NCI-H2227 (cell line): ENCODE measurements around the gene SIRPA.

Experiments used
- DNase-seq: peaks from one replicate; lab custom pipeline; 2025; ENCODE audit not compliant: unreplicated experiment; lab: John Stamatoyannopoulos, UW

SIRPA gene

GRCh38 chr20:1885940-1886693 is 9.1 kb upstream of the SIRPA start:
- no peak for DNase-seq

GRCh38 chr20:1887321-1887720 is 7.9 kb upstream of the SIRPA start:
- no peak for DNase-seq

- no peak for DNase-seq
Measured at GRCh38 chr20:1887756-1888155, 7.5 kb upstream of the SIRPA start.

- no peak for DNase-seq
Measured at GRCh38 chr20:1888796-1889463, 6.3 kb upstream of the SIRPA start.

- DNase-seq = no peak
Measured at GRCh38 chr20:1890469-1891262, 4.5 kb upstream of the SIRPA start.

- DNase-seq = no peak
Measured at GRCh38 chr20:1891263-1892118, 3.7 kb upstream of the SIRPA start.

- DNase-seq = no peak
Measured at GRCh38 chr20:1892119-1892385, 3.2 kb upstream of the SIRPA start.

- DNase-seq = no peak
Measured at GRCh38 chr20:1893721-1894470, 1.3 kb upstream of the SIRPA start.

GRCh38 chr20:1894471-1894950 is 696 bp upstream of the SIRPA start:
- peak; percentile 82 for DNase-seq

GRCh38 chr20:1895674-1896483 is 672 bp downstream of the SIRPA start:
- DNase-seq = no peak

GRCh38 chr20:1896484-1897258 is 1.5 kb downstream of the SIRPA start:
- DNase-seq = no peak

- no peak for DNase-seq
Measured at GRCh38 chr20:1897541-1897940, 2.3 kb downstream of the SIRPA start.

GRCh38 chr20:1897965-1898464 is 2.8 kb downstream of the SIRPA start:
- no peak for DNase-seq

GRCh38 chr20:1898482-1899240 is 3.5 kb downstream of the SIRPA start:
- no peak for DNase-seq

- DNase-seq = no peak
Measured at GRCh38 chr20:1899241-1899525, 4.0 kb downstream of the SIRPA start.

- peak; percentile 74 for DNase-seq
Measured at GRCh38 chr20:1900321-1900801, 5.2 kb downstream of the SIRPA start.

GRCh38 chr20:1901704-1902103 is 6.5 kb downstream of the SIRPA start:
- DNase-seq = no peak

GRCh38 chr20:1902188-1902587 is 7.0 kb downstream of the SIRPA start:
- DNase-seq = no peak
